Erythroblast (primary cell): Measurements from ENCODE around the gene TPM2.

ENCODE experiments used
- DNase-seq, 2 experiments: peaks; one replicate each; lab custom pipeline; 2025; lab: John Stamatoyannopoulos, UW
- GATA1 ChIP-seq: IDR thresholded peaks from 2 replicates; pipeline ENCODE4 v1.6.1; 2011; ENCODE audit warnings: low read depth, mild to moderate bottlenecking, control low read depth, low read length, moderate library complexity
- POLR2A ChIP-seq: IDR thresholded peaks from 2 replicates; pipeline ENCODE4 v1.6.1; 2011; ENCODE audit warnings: mild to moderate bottlenecking, low read length

TPM2 gene

GRCh38 chr9:35636135-35636876, 53.4 kb downstream of the TPM2 start:
- TF ChIP-seq GATA1 (no peak), POLR2A (no peak)
- DNase-seq: no peak

- TF ChIP-seq GATA1 (no peak), POLR2A (no peak)
- DNase-seq: no peak
Measured at GRCh38 chr9:35635730-35636129, 54.0 kb downstream of the TPM2 start.
